HFF-Myc (cell line): ENCODE data around the gene RASGEF1C.

Experiments
- DNase-seq: peaks from one replicate; pipeline ENCODE4 v3.0.0-alpha.2; 2011; ENCODE audit warnings: low read depth; ENCODE audit errors: extremely low read depth
- H3K4me3 ChIP-seq: replicated peaks from 2 replicates; pipeline ENCODE4 v1.5.1; 2011; ENCODE audit warnings: low read depth, mild to moderate bottlenecking, control low read depth, low read length
- CTCF ChIP-seq: IDR thresholded peaks from 2 replicates; pipeline ENCODE4 v1.5.1; 2012; ENCODE audit warnings: mild to moderate bottlenecking, low read depth, low read length, control low read depth; ENCODE audit errors: missing control alignments

The RASGEF1C gene

GRCh38 chr5:180170106-180170809 is 38.8 kb downstream of the RASGEF1C start:
- H3K4me3 ChIP-seq, result no peak overlapping the region
- no peak for TF ChIP-seq CTCF
- DNase-seq, result no peak

GRCh38 chr5:180169248-180170105 is 39.5 kb downstream of the RASGEF1C start:
- DNase-seq, result no peak
- TF ChIP-seq CTCF, result no peak
- no peak overlapping the region for H3K4me3 ChIP-seq

GRCh38 chr5:180168758-180169157 is 40.3 kb downstream of the RASGEF1C start:
- no peak for DNase-seq
- H3K4me3 ChIP-seq, result no peak overlapping the region
- no peak for TF ChIP-seq CTCF

GRCh38 chr5:180166176-180166575 is 42.8 kb downstream of the RASGEF1C start:
- DNase-seq, result no peak
- no peak for TF ChIP-seq CTCF
- H3K4me3 ChIP-seq, result no peak overlapping the region

- DNase-seq, result no peak
- no peak for TF ChIP-seq CTCF
- H3K4me3 ChIP-seq, result no peak overlapping the region
These were observed 46.7 kb downstream of the RASGEF1C start for GRCh38 chr5:180162304-180162661.

- TF ChIP-seq CTCF, result peak; percentile 6
- no peak overlapping the region for H3K4me3 ChIP-seq
- DNase-seq, result no peak
These were observed 47.3 kb downstream of the RASGEF1C start for GRCh38 chr5:180161420-180162303.
